ENCODE results near the gene RAMAC. TPM values are rescaled to one million over a fixed set of nuclear protein-coding genes. Genes with fewer than 3 reads are reported as not detected.

The RAMAC gene
- polyA plus RNA-seq, 2 of the 4 experiments (the other 2 are of a cell fraction) = 38.9 to 68.1 TPM

DNA sequence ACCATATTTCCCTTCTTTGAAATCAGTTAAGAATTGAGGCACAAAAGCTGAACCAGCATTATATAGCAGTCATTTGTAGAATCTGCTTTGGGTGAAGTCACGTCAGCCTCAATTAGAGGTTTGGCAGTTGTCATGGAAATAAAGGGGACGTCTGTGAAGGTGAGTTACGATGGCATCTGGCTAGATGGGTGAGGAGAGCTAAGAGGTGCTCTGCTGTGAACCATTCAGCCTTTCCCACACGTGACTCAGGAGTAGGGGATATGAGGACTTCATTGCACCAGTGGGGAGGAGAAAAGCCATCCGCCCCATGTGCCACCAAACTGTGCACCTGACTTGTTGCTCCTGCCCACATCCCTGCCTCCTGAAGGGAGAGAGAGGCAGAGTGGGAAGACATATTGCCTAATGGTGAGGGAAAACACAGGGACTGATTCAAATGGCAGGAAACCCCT, 28.2 kb downstream of the RAMAC start:
- Histone ChIP-seq H3K27ac (no peak overlapping the region), H3K9me3 (no peaks in the 10 kb centered on the region), H3K4me2 (no peak overlapping the region), H3K4me1 (peaks cover 22% of the 10 kb centered on the region), H3K4me3 (no peak overlapping the region)
- TF ChIP-seq MAFK (IDR thresholded peaks at IDR 0.05; ENCODE audit: partially characterized antibody) (peak; percentile 8), PHF8 (IDR thresholded peaks at IDR 0.05; ENCODE audit: borderline replicate concordance, low read depth) (no peak), POLR2AphosphoS2 (conservative IDR thresholded peaks at IDR 0.05; ENCODE audit: low read length) (0 out of 2 replicates have a peak, but pooled peaks have one; percentile 62), HOXA7 (CRISPR knock-in tag; IDR thresholded peaks at IDR 0.05) (no peak)
- TF ChIP-seq, protein P1, sequence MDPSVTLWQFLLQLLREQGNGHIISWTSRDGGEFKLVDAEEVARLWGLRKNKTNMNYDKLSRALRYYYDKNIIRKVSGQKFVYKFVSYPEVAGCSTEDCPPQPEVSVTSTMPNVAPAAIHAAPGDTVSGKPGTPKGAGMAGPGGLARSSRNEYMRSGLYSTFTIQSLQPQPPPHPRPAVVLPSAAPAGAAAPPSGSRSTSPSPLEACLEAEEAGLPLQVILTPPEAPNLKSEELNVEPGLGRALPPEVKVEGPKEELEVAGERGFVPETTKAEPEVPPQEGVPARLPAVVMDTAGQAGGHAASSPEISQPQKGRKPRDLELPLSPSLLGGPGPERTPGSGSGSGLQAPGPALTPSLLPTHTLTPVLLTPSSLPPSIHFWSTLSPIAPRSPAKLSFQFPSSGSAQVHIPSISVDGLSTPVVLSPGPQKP (IDR thresholded peaks at IDR 0.05; ENCODE audit: low read depth, low read length) = no peak
- ATAC-seq = no peak
- DNase-seq (ENCODE audit: low read depth in 1 of 2, low spot score in 1 of 2) = no peak
- 88% methylated on average over 5 of the region's 5 CpGs for WGBS (ENCODE audit: missing lambda C conversion rate)
- FAIRE-seq = no peak
- ChIA-PET CTCF (interaction anchor here (1.0 to 5.4 kb wide), 5 partner anchors 8 to 48 kb away, joined by 3 to 60 read pairs (median 4); no protein-coding TSS in a partner anchor), POLR2A (no interaction called here)

DNA sequence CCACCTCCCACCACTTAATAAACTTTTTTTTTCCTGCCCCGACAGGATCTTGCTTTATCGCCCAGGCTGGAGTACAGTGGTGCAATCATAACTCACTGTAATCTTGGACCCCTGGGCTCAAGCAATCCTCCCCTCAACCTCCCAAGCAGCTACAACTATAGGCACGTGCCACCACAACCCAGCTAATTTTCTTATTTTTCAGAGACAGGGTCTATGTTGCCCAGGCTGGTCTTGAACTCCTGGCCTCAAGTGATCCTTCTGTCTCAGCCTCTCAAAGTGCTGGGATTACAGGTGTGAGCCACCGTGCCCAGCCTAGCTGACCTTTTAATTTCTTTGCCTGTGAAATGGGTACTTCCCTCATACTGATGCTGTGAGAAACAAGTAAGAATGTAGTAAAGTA, 29.4 kb downstream of the RAMAC start:
- H3K4me3 ChIP-seq = no peak overlapping the region
- no peak for TF ChIP-seq ZFP36 (IDR thresholded peaks at IDR 0.05; ENCODE audit: borderline replicate concordance, partially characterized antibody)
- TF ChIP-seq, protein P2, sequence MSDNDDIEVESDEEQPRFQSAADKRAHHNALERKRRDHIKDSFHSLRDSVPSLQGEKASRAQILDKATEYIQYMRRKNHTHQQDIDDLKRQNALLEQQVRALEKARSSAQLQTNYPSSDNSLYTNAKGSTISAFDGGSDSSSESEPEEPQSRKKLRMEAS (IDR thresholded peaks at IDR 0.05) = no peak
- no peak for TF ChIP-seq BHLHE40 (IDR thresholded peaks at IDR 0.05; ENCODE audit: low read depth, low read length)
- no peak for TF ChIP-seq NFE2L2 (conservative IDR thresholded peaks at IDR 0.05; ENCODE audit: low read length)
- TF ChIP-seq, protein P3, sequence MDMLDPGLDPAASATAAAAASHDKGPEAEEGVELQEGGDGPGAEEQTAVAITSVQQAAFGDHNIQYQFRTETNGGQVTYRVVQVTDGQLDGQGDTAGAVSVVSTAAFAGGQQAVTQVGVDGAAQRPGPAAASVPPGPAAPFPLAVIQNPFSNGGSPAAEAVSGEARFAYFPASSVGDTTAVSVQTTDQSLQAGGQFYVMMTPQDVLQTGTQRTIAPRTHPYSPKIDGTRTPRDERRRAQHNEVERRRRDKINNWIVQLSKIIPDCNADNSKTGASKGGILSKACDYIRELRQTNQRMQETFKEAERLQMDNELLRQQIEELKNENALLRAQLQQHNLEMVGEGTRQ (IDR thresholded peaks at IDR 0.05) = no peak
- no peak for TF ChIP-seq SMC3 (IDR thresholded peaks at IDR 0.05)
- TF ChIP-seq KDM1A (IDR thresholded peaks at IDR 0.05; ENCODE audit: low read depth) = no peak
- TF ChIP-seq JUNB (IDR thresholded peaks at IDR 0.05) = no peak
- TF ChIP-seq ZNF302 (CRISPR knock-in tag; IDR thresholded peaks at IDR 0.05) = no peak
- TF ChIP-seq, protein P4, sequence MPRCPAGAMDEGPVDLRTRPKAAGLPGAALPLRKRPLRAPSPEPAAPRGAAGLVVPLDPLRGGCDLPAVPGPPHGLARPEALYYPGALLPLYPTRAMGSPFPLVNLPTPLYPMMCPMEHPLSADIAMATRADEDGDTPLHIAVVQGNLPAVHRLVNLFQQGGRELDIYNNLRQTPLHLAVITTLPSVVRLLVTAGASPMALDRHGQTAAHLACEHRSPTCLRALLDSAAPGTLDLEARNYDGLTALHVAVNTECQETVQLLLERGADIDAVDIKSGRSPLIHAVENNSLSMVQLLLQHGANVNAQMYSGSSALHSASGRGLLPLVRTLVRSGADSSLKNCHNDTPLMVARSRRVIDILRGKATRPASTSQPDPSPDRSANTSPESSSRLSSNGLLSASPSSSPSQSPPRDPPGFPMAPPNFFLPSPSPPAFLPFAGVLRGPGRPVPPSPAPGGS (IDR thresholded peaks at IDR 0.05) = no peak
- no peak for TF ChIP-seq GATA3 (IDR thresholded peaks at IDR 0.05; ENCODE audit: borderline replicate concordance)
- TF ChIP-seq SREBF2 (IDR thresholded peaks at IDR 0.05) = no peak
- TF ChIP-seq, protein P5, sequence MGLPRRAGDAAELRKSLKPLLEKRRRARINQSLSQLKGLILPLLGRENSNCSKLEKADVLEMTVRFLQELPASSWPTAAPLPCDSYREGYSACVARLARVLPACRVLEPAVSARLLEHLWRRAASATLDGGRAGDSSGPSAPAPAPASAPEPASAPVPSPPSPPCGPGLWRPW (IDR thresholded peaks at IDR 0.05) = no peak
- no peak for TF ChIP-seq TFCP2L1 (CRISPR knock-in tag; IDR thresholded peaks at IDR 0.05)
- no peak for TF ChIP-seq HOXA7 (CRISPR knock-in tag; IDR thresholded peaks at IDR 0.05)
- CTCF ChIA-PET = interaction anchor here (1.7 to 2.1 kb wide), 2 partner anchors 13 to 15 kb away, joined by 5 read pairs; no protein-coding TSS in a partner anchor
- H3K4me1 ChIP-seq = peaks cover 11% of the 10 kb centered on the region
- no peak overlapping the region for H3K27ac ChIP-seq
- POLR2A ChIA-PET = no interaction called here
- no peak overlapping the region for H3K4me2 ChIP-seq
- no peak for DNase-seq (ENCODE audit: low read depth in 1 of 2, low spot score in 1 of 2)
- FAIRE-seq = no peak
- ATAC-seq = no peak
- H3K9me3 ChIP-seq = no peaks in the 10 kb centered on the region
- WGBS (ENCODE audit: missing lambda C conversion rate) = 92% methylated on average over 4 of the region's 4 CpGs

DNA sequence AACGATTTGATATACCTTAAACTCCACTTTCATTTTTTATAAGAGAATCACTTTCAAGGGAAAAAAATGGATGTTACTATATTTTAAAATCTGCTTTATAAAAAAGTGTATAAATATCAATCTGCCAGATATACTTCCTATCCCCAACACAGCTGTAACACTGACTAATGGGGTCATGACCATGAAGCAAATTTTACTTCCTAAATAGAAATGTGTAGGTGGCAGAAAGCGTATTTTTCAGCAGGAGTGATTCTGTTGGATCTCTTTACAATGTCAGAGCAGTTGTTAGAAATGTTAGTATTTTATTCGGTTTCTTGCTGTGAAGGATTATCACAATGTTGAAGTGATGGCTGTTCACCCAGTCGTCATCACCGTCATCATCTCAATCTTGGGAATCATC, 30.9 kb downstream of the RAMAC start:
- Histone ChIP-seq H3K4me3 (no peak overlapping the region), H3K9me3 (no peaks in the 10 kb centered on the region), H3K27ac (no peak overlapping the region), H3K4me2 (no peak overlapping the region), H3K4me1 (peaks cover 6% of the 10 kb centered on the region)
- ATAC-seq (no peak), DNase-seq (ENCODE audit: low read depth in 1 of 2, low spot score in 1 of 2) (no peak), FAIRE-seq (no peak)
- ChIA-PET POLR2A (interaction anchor here (0.7 kb wide), 1 partner anchor 14 kb away, joined by 3 read pairs; no protein-coding TSS in a partner anchor), CTCF (interaction anchor here (2.1 kb wide), 1 partner anchor 17 kb away, joined by 5 read pairs; no protein-coding TSS in a partner anchor)
- WGBS (ENCODE audit: missing lambda C conversion rate) = 90% methylated on average over 5 of the region's 5 CpGs
- TF ChIP-seq CBX2 (IDR thresholded peaks at IDR 0.05; ENCODE audit: borderline replicate concordance, low read depth) (no peak), HOXB13 (CRISPR knock-in tag; IDR thresholded peaks at IDR 0.05; ENCODE audit: low read depth) (no peak), NR3C1 (IDR thresholded peaks at IDR 0.05) (no peak), RAD21 (conservative IDR thresholded peaks at IDR 0.05 in 1 of 2, IDR thresholded peaks at IDR 0.05 in 1 of 2) (no peak), RNF2 (IDR thresholded peaks at IDR 0.05; ENCODE audit: borderline replicate concordance, low read depth) (no peak), MAZ (IDR thresholded peaks at IDR 0.05; ENCODE audit: borderline replicate concordance, low read depth, low read length) (no peak), EP300 (IDR thresholded peaks at IDR 0.05) (no peak), MAFK (IDR thresholded peaks at IDR 0.05; ENCODE audit: partially characterized antibody) (no peak), HDAC2 (IDR thresholded peaks at IDR 0.05) (no peak), CHD4 (IDR thresholded peaks at IDR 0.05; ENCODE audit: borderline replicate concordance) (no peak), RCOR1 (IDR thresholded peaks at IDR 0.05; ENCODE audit: low read depth, low read length) (no peak)
- TF ChIP-seq, protein P6, sequence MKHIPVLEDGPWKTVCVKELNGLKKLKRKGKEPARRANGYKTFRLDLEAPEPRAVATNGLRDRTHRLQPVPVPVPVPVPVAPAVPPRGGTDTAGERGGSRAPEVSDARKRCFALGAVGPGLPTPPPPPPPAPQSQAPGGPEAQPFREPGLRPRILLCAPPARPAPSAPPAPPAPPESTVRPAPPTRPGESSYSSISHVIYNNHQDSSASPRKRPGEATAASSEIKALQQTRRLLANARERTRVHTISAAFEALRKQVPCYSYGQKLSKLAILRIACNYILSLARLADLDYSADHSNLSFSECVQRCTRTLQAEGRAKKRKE (CRISPR knock-in tag; IDR thresholded peaks at IDR 0.05; ENCODE audit: low read depth) = no peak
- TF ChIP-seq, protein P1 (IDR thresholded peaks at IDR 0.05; ENCODE audit: low read depth, low read length) = no peak

Measured in A549 (cell line).